T47D (cell line): ENCODE data around the gene UGP2.

Experiments
- DNase-seq, 2 experiments: peaks; one replicate each; pipeline versions ENCODE4 v3.0.0 to v3.0.0-alpha.2; 2011 to 2012; ENCODE audit warnings: low read depth in 1 of 2, low spot score in 1 of 2
- JUND ChIP-seq: IDR thresholded peaks from 2 replicates; pipeline ENCODE4 v1.6.1; 2012; ENCODE audit warnings: low read depth
- in situ Hi-C: cut with HindIII; loops from 2 replicates; pipeline ENCODE4 v1.10.0; 2016; ENCODE audit warnings: low sequenced_read_pairs, low pct_unique_long_range_greater_than_20kb

UGP2 gene

GRCh38 chr2:63819765-63820717 is 21.7 kb upstream of the UGP2 start:
- in situ Hi-C loops, result no loop called here
- no peak for DNase-seq
- TF ChIP-seq JUND, result no peak

- DNase-seq, result no peak
- no peak for TF ChIP-seq JUND
- in situ Hi-C loops, result no loop called here
Measured at GRCh38 chr2:63820969-63821368, 20.7 kb upstream of the UGP2 start.

GRCh38 chr2:63821396-63821795 is 20.3 kb upstream of the UGP2 start:
- TF ChIP-seq JUND, result no peak
- in situ Hi-C loops, result no loop called here
- DNase-seq, result no peak

GRCh38 chr2:63822478-63822877 is 19.2 kb upstream of the UGP2 start:
- no peak for DNase-seq
- in situ Hi-C loops, result no loop called here
- TF ChIP-seq JUND, result no peak

GRCh38 chr2:63827749-63828148 is 13.9 kb upstream of the UGP2 start:
- no peak for TF ChIP-seq JUND
- in situ Hi-C loops, result no loop called here
- DNase-seq, result no peak

- no peak for TF ChIP-seq JUND
- in situ Hi-C loops, result no loop called here
Measured at GRCh38 chr2:63831176-63831575, 10.5 kb upstream of the UGP2 start.

GRCh38 chr2:63834401-63834800 is 7.3 kb upstream of the UGP2 start:
- no peak for DNase-seq
- in situ Hi-C loops, result no loop called here
- no peak for TF ChIP-seq JUND

More at GRCh38 chr2:63831176-63831575, 10.5 kb upstream of the UGP2 start:
- DNase-seq, result no peak

- no peak for DNase-seq
- in situ Hi-C loops, result no loop called here
- no peak for TF ChIP-seq JUND
Measured at GRCh38 chr2:63837036-63837594, 4.6 kb upstream of the UGP2 start.

- TF ChIP-seq JUND, result no peak
- in situ Hi-C loops, result no loop called here
- DNase-seq, result no peak
Measured at GRCh38 chr2:63840081-63840784, 1.5 kb upstream of the UGP2 start.

- peak; percentile 69 to 96 for DNase-seq
- no peak for TF ChIP-seq JUND
- in situ Hi-C loops, result no loop called here
Measured at GRCh38 chr2:63840785-63841253, 877 bp upstream of the UGP2 start.

GRCh38 chr2:63842149-63843061 is 709 bp downstream of the UGP2 start:
- in situ Hi-C loops, result no loop called here
- TF ChIP-seq JUND, result no peak
- peak in 1 of 2 experiments; percentile 33 for DNase-seq

- in situ Hi-C loops, result no loop called here
- DNase-seq, result no peak
- TF ChIP-seq JUND, result no peak
Measured at GRCh38 chr2:63843093-63843492, 1.4 kb downstream of the UGP2 start.
